Panc1 (cell line): ENCODE measurements around the gene RPL13.

Source experiments
- CTCF ChIP-seq: fragments of 450-650 bp; IDR thresholded peaks from 2 replicates; pipeline ENCODE4 v1.5.1; 2017; ENCODE audit warnings: mild to moderate bottlenecking
- POLR2AphosphoS5 ChIP-seq: IDR thresholded peaks from 2 replicates; pipeline ENCODE4 v1.6.1; 2012; ENCODE audit warnings: mild to moderate bottlenecking, low read depth, low read length, moderate library complexity
- REST ChIP-seq, 2 experiments: IDR thresholded peaks; 2 replicates each; pipeline ENCODE4 v1.6.1; 2011 to 2012; ENCODE audit warnings: low read depth in 2 of 2, control low read depth in 1 of 2, low read length in 1 of 2, mild to moderate bottlenecking in 1 of 2, moderate library complexity in 1 of 2; ENCODE audit not compliant: insufficient read depth in 1 of 2

- TF ChIP-seq CTCF, result no peak
- no peak for TF ChIP-seq REST (IDR thresholded peaks at IDR 0.05; ENCODE audit: insufficient read depth in 1 of 2, low read depth in 2 of 2, low read length in 1 of 2)
- no peak for TF ChIP-seq POLR2AphosphoS5
Observed at GRCh38 chr16:89552913-89553312, 7.6 kb upstream of the RPL13 start.
